ENCODE data around the gene PRR30.

PRR30 gene

GRCh38 chr2:27096748-27097297 is 42.4 kb downstream of the PRR30 start:
- TF ChIP-seq NFIC (IDR thresholded peaks at IDR 0.05) (no peak), EGR1 (IDR thresholded peaks at IDR 0.05) (no peak), TCF12 (IDR thresholded peaks at IDR 0.05; ENCODE audit: low read depth) (no peak), TEAD4 (IDR thresholded peaks at IDR 0.05) (no peak), CEBPB (IDR thresholded peaks at IDR 0.05) (no peak), FOXM1 (IDR thresholded peaks at IDR 0.05; ENCODE audit: borderline replicate concordance, low read depth) (no peak), ZBTB7A (IDR thresholded peaks at IDR 0.05; ENCODE audit: low read depth) (no peak), CREB1 (IDR thresholded peaks at IDR 0.05; ENCODE audit: low read depth) (no peak), EP300 (IDR thresholded peaks at IDR 0.05; ENCODE audit: borderline replicate concordance) (no peak), USF1 (IDR thresholded peaks at IDR 0.05) (no peak), YY1 (IDR thresholded peaks at IDR 0.05; ENCODE audit: low read depth) (no peak), REST (IDR thresholded peaks at IDR 0.05; ENCODE audit: low read depth) (no peak), TAF1 (IDR thresholded peaks at IDR 0.05; ENCODE audit: low read depth) (no peak), RAD21 (IDR thresholded peaks at IDR 0.05; ENCODE audit: low read depth) (no peak), MAX (IDR thresholded peaks at IDR 0.05) (no peak)

- TF ChIP-seq TAF1 (IDR thresholded peaks at IDR 0.05; ENCODE audit: low read depth), result no peak
- TF ChIP-seq CEBPB (IDR thresholded peaks at IDR 0.05), result peak; percentile 35; the same call in 1 of the 2 replicates
- TF ChIP-seq ZBTB7A (IDR thresholded peaks at IDR 0.05; ENCODE audit: low read depth), result peak; percentile 75; the same call in 1 of the 2 replicates
- TF ChIP-seq YY1 (IDR thresholded peaks at IDR 0.05; ENCODE audit: low read depth), result no peak
These were observed 43.2 kb downstream of the PRR30 start for GRCh38 chr2:27095745-27096651.

GRCh38 chr2:27095427-27095744 is 43.8 kb downstream of the PRR30 start:
- TF ChIP-seq CREB1 (IDR thresholded peaks at IDR 0.05; ENCODE audit: low read depth), result no peak
- no peak for TF ChIP-seq MAX (IDR thresholded peaks at IDR 0.05)
- no peak for TF ChIP-seq EP300 (IDR thresholded peaks at IDR 0.05; ENCODE audit: borderline replicate concordance)
- no peak for TF ChIP-seq TEAD4 (IDR thresholded peaks at IDR 0.05)
- TF ChIP-seq YY1 (IDR thresholded peaks at IDR 0.05; ENCODE audit: low read depth), result no peak
- no peak for TF ChIP-seq CEBPB (IDR thresholded peaks at IDR 0.05)
- TF ChIP-seq RAD21 (IDR thresholded peaks at IDR 0.05; ENCODE audit: low read depth), result no peak
- no peak for TF ChIP-seq TCF12 (IDR thresholded peaks at IDR 0.05; ENCODE audit: low read depth)
- TF ChIP-seq REST (IDR thresholded peaks at IDR 0.05; ENCODE audit: low read depth), result no peak

- TF ChIP-seq FOXM1 (IDR thresholded peaks at IDR 0.05; ENCODE audit: borderline replicate concordance, low read depth), result no peak
- TF ChIP-seq EP300 (IDR thresholded peaks at IDR 0.05; ENCODE audit: borderline replicate concordance), result no peak
- no peak for TF ChIP-seq RAD21 (IDR thresholded peaks at IDR 0.05; ENCODE audit: low read depth)
- no peak for TF ChIP-seq CREB1 (IDR thresholded peaks at IDR 0.05; ENCODE audit: low read depth)
- TF ChIP-seq MAX (IDR thresholded peaks at IDR 0.05), result no peak
- no peak for TF ChIP-seq REST (IDR thresholded peaks at IDR 0.05; ENCODE audit: low read depth)
- TF ChIP-seq ZBTB7A (IDR thresholded peaks at IDR 0.05; ENCODE audit: low read depth), result no peak
- no peak for TF ChIP-seq TAF1 (IDR thresholded peaks at IDR 0.05; ENCODE audit: low read depth)
- TF ChIP-seq TCF12 (IDR thresholded peaks at IDR 0.05; ENCODE audit: low read depth), result no peak
- no peak for TF ChIP-seq TEAD4 (IDR thresholded peaks at IDR 0.05)
- TF ChIP-seq YY1 (IDR thresholded peaks at IDR 0.05; ENCODE audit: low read depth), result no peak
- TF ChIP-seq CEBPB (IDR thresholded peaks at IDR 0.05), result no peak
- no peak for TF ChIP-seq USF1 (IDR thresholded peaks at IDR 0.05)
These were observed 44.7 kb downstream of the PRR30 start for GRCh38 chr2:27094353-27094984.
